ENCODE results near the gene TRIM38. TPM values are rescaled to one million over a fixed set of nuclear protein-coding genes. Genes with fewer than 3 reads are reported as not detected.
"Not testable (repeated sequence)": the region's sequence is repeated elsewhere in the genome, so short reads cannot be mapped to it uniquely, and the experiment has no call there.

The TRIM38 gene
- polyA plus RNA-seq, 1 donor from 2014 or later: not detected

DNA sequence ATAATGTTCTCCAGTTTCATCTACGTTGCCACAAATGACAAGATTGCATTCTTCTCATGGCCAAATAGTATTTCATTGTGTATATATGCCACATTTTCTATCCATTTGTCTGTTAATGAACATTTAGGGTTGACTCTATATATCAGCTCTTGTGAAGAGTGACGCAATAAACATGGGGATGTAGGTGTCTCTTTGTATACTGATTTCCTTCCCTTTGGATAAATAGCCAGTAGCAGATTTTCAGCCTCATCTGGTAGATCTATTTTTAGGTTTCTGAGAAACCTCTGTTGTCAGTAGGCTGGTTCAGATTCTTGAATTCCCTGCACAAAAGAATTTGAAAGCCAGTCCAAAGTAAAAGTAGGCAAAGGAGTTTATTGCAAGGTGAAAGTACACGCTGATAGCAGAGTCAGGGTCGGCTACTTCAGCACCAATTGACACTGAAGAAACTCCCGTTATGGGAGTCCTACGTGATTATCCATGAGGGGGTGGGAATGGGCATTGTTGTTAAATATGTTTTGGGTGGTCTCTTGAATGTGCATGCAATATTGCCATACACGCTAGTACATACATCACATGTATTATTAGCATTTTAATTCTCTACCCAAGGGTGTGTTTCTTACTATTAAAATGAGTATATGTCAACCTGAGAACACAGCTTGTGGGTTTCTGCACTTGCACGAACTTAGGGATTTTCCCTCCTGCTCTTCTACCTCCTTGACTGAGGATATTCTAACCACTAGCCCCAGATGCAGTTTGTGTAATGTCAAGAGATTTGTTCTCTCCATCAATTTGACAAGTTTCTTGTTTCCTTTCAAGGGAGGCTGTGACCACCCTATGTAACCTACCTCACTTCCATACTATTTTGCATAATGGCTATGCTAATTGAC is 17.7 kb upstream of the TRIM38 start:
- no peaks in the 10 kb centered on the region for H3F3A ChIP-seq (ENCODE audit: insufficient read depth, low read length, poor library complexity, severe bottlenecking)

GRCh38 chr6:25945738-25946137 is 16.9 kb upstream of the TRIM38 start:
- not testable (repeated sequence) for H4K20me1 ChIP-seq (ENCODE audit: insufficient read depth); H2AFZ ChIP-seq (ENCODE audit: low read depth, low read length); H3K36me3 ChIP-seq (ENCODE audit: insufficient read depth, low read length); H3K27ac ChIP-seq (ENCODE audit: low read length); H3K79me2 ChIP-seq (replicated peaks; ENCODE audit: insufficient read depth, low read length); H3K9me2 ChIP-seq (ENCODE audit: insufficient read depth, low read length); H3K9ac ChIP-seq (ENCODE audit: low read length); H3K4me2 ChIP-seq (ENCODE audit: low read length); H3F3A ChIP-seq (ENCODE audit: insufficient read depth, low read length, poor library complexity, severe bottlenecking); H3K27me3 ChIP-seq (ENCODE audit: insufficient read depth, low read depth, low read length); H3K9me3 ChIP-seq (ENCODE audit: low read length); H3K4me3 ChIP-seq (ENCODE audit: low read length)

More for the DNA sequence above, 17.7 kb upstream of the TRIM38 start:
- Histone ChIP-seq H3K9me2 (ENCODE audit: insufficient read depth, low read length) (no peaks in the 10 kb centered on the region), H3K36me3 (ENCODE audit: insufficient read depth, low read length) (no peaks in the 10 kb centered on the region), H3K79me2 (replicated peaks; ENCODE audit: insufficient read depth, low read length) (no peaks in the 10 kb centered on the region), H3K4me2 (ENCODE audit: low read length) (no peak overlapping the region), H3K4me3 (ENCODE audit: low read length) (no peak overlapping the region), H3K27me3 (ENCODE audit: insufficient read depth, low read depth, low read length) (no peaks in the 10 kb centered on the region), H3K9me3 (ENCODE audit: low read length) (no peaks in the 10 kb centered on the region), H4K20me1 (ENCODE audit: insufficient read depth) (no peaks in the 10 kb centered on the region), H3K27ac (ENCODE audit: low read length) (no peak overlapping the region), H2AFZ (ENCODE audit: low read depth, low read length) (no peak overlapping the region), H3K9ac (ENCODE audit: low read length) (no peak overlapping the region)
- TF ChIP-seq, protein P1, sequence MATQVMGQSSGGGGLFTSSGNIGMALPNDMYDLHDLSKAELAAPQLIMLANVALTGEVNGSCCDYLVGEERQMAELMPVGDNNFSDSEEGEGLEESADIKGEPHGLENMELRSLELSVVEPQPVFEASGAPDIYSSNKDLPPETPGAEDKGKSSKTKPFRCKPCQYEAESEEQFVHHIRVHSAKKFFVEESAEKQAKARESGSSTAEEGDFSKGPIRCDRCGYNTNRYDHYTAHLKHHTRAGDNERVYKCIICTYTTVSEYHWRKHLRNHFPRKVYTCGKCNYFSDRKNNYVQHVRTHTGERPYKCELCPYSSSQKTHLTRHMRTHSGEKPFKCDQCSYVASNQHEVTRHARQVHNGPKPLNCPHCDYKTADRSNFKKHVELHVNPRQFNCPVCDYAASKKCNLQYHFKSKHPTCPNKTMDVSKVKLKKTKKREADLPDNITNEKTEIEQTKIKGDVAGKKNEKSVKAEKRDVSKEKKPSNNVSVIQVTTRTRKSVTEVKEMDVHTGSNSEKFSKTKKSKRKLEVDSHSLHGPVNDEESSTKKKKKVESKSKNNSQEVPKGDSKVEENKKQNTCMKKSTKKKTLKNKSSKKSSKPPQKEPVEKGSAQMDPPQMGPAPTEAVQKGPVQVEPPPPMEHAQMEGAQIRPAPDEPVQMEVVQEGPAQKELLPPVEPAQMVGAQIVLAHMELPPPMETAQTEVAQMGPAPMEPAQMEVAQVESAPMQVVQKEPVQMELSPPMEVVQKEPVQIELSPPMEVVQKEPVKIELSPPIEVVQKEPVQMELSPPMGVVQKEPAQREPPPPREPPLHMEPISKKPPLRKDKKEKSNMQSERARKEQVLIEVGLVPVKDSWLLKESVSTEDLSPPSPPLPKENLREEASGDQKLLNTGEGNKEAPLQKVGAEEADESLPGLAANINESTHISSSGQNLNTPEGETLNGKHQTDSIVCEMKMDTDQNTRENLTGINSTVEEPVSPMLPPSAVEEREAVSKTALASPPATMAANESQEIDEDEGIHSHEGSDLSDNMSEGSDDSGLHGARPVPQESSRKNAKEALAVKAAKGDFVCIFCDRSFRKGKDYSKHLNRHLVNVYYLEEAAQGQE (IDR thresholded peaks at IDR 0.05; ENCODE audit: borderline replicate concordance): no peak
- no peak for TF ChIP-seq EP300 (conservative IDR thresholded peaks at IDR 0.05; ENCODE audit: poor library complexity, severe bottlenecking)
- no peak for TF ChIP-seq TAF1 (IDR thresholded peaks at IDR 0.05; ENCODE audit: low read depth)
- TF ChIP-seq EZH2 (IDR thresholded peaks at IDR 0.05; ENCODE audit: borderline replicate concordance, insufficient read depth, low read length, poor library complexity, severe bottlenecking): no peak
- no peak for TF ChIP-seq CTCF (IDR thresholded peaks at IDR 0.05; ENCODE audit: poor library complexity, severe bottlenecking)
- TF ChIP-seq POLR2AphosphoS5 (IDR thresholded peaks at IDR 0.05): no peak
- TF ChIP-seq SMC3 (conservative IDR thresholded peaks at IDR 0.05; ENCODE audit: poor library complexity): no peak
- no peak for TF ChIP-seq MXI1 (conservative IDR thresholded peaks at IDR 0.05; ENCODE audit: poor library complexity, severe bottlenecking)
- no peak for TF ChIP-seq RAD21 (conservative IDR thresholded peaks at IDR 0.05)

All from neural cell (in vitro differentiated cells).